ENCODE measurements around the gene MIA3. TPM values are rescaled to one million over a fixed set of nuclear protein-coding genes. Genes with fewer than 3 reads are reported as not detected.

MIA3 gene
- total and polyA plus RNA-seq, 9 of the 15 experiments (the other 6 are each of a cell fraction or from before 2014, with no cell fraction given), result 21.6 to 89.4 (median 40.8) TPM

- TF ChIP-seq ZNF217 (CRISPR knock-in tag; IDR thresholded peaks at IDR 0.05) (no peak), NFIX (CRISPR knock-in tag; IDR thresholded peaks at IDR 0.05; ENCODE audit: low read depth) (no peak)
Measured at GRCh38 chr1:222702210-222702609, 84.3 kb downstream of the MIA3 start (continued).

GRCh38 chr1:222704260-222704659 is 86.4 kb downstream of the MIA3 start:
- Histone ChIP-seq H3K36me3 (ENCODE audit: control insufficient read depth, insufficient read depth, low read length) (peaks cover 39% of the 10 kb centered on the region), H3K9ac (ENCODE audit: insufficient read depth in 1 of 2, low read depth in 2 of 2, low read length in 2 of 2) (no peak overlapping the region), H3K9me1 (ENCODE audit: control insufficient read depth, insufficient read depth, low read length) (no peaks in the 10 kb centered on the region), H3K9me3 (replicated peaks; ENCODE audit: control insufficient read depth, insufficient read depth, low read depth, low read length) (no peaks in the 10 kb centered on the region), H3K4me2 (ENCODE audit: insufficient read depth, low read length) (no peak overlapping the region), H3K27me3 (ENCODE audit: control insufficient read depth in 2 of 2, insufficient read depth in 2 of 2, low read length in 2 of 2) (no peaks in the 10 kb centered on the region), H3K4me1 (replicated peaks in 1 of 2; ENCODE audit: control insufficient read depth in 2 of 2, insufficient read depth in 2 of 2, low read length in 2 of 2) (peaks cover 8 to 10% of the 10 kb centered on the region in 2 experiments; a peak in 4 of 5 replicates), H4K20me1 (replicated peaks; ENCODE audit: control insufficient read depth, insufficient read depth, low read length) (peaks cover under 1% of the 10 kb centered on the region; the same call in 1 of the 2 replicates), H3K4me3 (no peak overlapping the region), H3K79me2 (ENCODE audit: control insufficient read depth, insufficient read depth, low read length) (peaks cover 53% of the 10 kb centered on the region), H3K27ac (ENCODE audit: extremely low read depth, low read depth, low read length) (no peak overlapping the region), H2AFZ (ENCODE audit: low read depth, low read length) (no peak overlapping the region)
- CTCF ChIA-PET (ENCODE audit: low intra/inter-chr PET ratio), result no interaction called here
- intact Hi-C loops (cut with micrococcal nuclease) (no loop called here), in situ Hi-C loops (cut with MboI) (no loop called here)
- 73% methylated on average over 1 of the region's 1 CpG for WGBS (ENCODE audit: insufficient coverage, low coverage, missing lambda C conversion rate)
- ATAC-seq (no peak), FAIRE-seq (no peak), DNase-seq (ENCODE audit: extremely low read depth in 1 of 4, low spot score in 3 of 4) (no peak)
- TF ChIP-seq NRF1 (conservative IDR thresholded peaks at IDR 0.05 in 1 of 2, IDR thresholded peaks at IDR 0.05 in 1 of 2) (no peak), CEBPG (CRISPR knock-in tag; IDR thresholded peaks at IDR 0.05) (no peak), CEBPG (tag; conservative IDR thresholded peaks at IDR 0.05 in 1 of 2, IDR thresholded peaks at IDR 0.05 in 1 of 2) (no peak), CBX3 (IDR thresholded peaks at IDR 0.05; ENCODE audit: borderline replicate concordance in 1 of 2, low read length in 2 of 2) (peak in 1 of 2 experiments; percentile 37; a peak in 1 of 3 replicates), GATAD2A (IDR thresholded peaks at IDR 0.05) (no peak), ZNF146 (CRISPR knock-in tag; IDR thresholded peaks at IDR 0.05; ENCODE audit: unreplicated experiment) (peak; percentile 63), NCOA4 (IDR thresholded peaks at IDR 0.05; ENCODE audit: partially characterized antibody) (no peak), PTTG1 (tag; IDR thresholded peaks at IDR 0.05; ENCODE audit: low read depth) (no peak)
- no TSS peak for BruUV-seq (replicated peaks)
- POLR2A ChIA-PET, result no interaction called here
